ENCODE data around the gene PRPF40A.

- TF ChIP-seq TAF1 (IDR thresholded peaks at IDR 0.05; ENCODE audit: borderline replicate concordance, insufficient read depth, low read length), result no peak
- TF ChIP-seq REST (IDR thresholded peaks at IDR 0.05; ENCODE audit: insufficient read depth in 1 of 2, low read depth in 2 of 2, low read length in 2 of 2), result no peak
- no peak for TF ChIP-seq POLR2AphosphoS5 (IDR thresholded peaks at IDR 0.05; ENCODE audit: low read depth, low read length)
Measured at GRCh38 chr2:152637251-152637650, 80.0 kb downstream of the PRPF40A start.
